Breast epithelium (tissue), 3 donors: ENCODE results near the gene HOXB6.

Source experiments
- CTCF ChIP-seq, 3 donors: fragments of 450-650 bp; IDR thresholded peaks; one replicate each; pipeline ENCODE4 v1.5.1; 2016 to 2017; ENCODE audit warnings: antibody characterized with exemption in 3 of 3, mild to moderate bottlenecking in 3 of 3, moderate library complexity in 3 of 3
- POLR2A ChIP-seq: fragments of 450-650 bp; IDR thresholded peaks from one replicate; pipeline ENCODE4 v1.6.1; 2016; ENCODE audit warnings: antibody characterized with exemption, mild to moderate bottlenecking, moderate library complexity
- POLR2AphosphoS5 ChIP-seq, 3 donors: sonication (generic); formaldehyde crosslinking; IDR thresholded peaks; one replicate each; pipeline ENCODE4 v1.6.1; 2017; ENCODE audit warnings: antibody characterized with exemption in 3 of 3

GRCh38 chr17:48582750-48583069, 22.1 kb downstream of the HOXB6 start:
- no peak for TF ChIP-seq CTCF (IDR thresholded peaks at IDR 0.05)
- TF ChIP-seq POLR2AphosphoS5 (IDR thresholded peaks at IDR 0.05), result no peak
- no peak for TF ChIP-seq POLR2A
